Testis (tissue), 3 donors: Measurements from ENCODE around the gene ABCA4. TPM values are rescaled to one million over a fixed set of nuclear protein-coding genes. Genes with fewer than 3 reads are reported as not detected.

Experiments used
- DNase-seq: peaks from one replicate; pipeline ENCODE4 v3.0.0-alpha.2; 2019
- H3K27ac ChIP-seq, 2 donors: fragments of 200-600 bp; sonication (generic); one replicate each; pipeline ENCODE4 v1.5.1; 2019
- H3K27me3 ChIP-seq: fragments of 200-600 bp; sonication (generic); one replicate; pipeline ENCODE4 v1.5.1; 2019
- H3K36me3 ChIP-seq: fragments of 200-600 bp; sonication (generic); one replicate; pipeline ENCODE4 v1.5.1; 2017; ENCODE audit warnings: low read depth; ENCODE audit errors: missing control alignments
- H3K4me1 ChIP-seq: fragments of 200-600 bp; sonication (generic); one replicate; pipeline ENCODE4 v1.5.1; 2019
- H3K4me3 ChIP-seq, 2 donors: fragments of 200-600 bp; sonication (generic); one replicate each; pipeline ENCODE4 v1.5.1; 2017 to 2019
- H3K9me3 ChIP-seq: fragments of 200-600 bp; sonication (generic); one replicate; pipeline ENCODE4 v1.5.1; 2017
- CTCF ChIP-seq, 3 experiments: fragments of 450-650 bp in 2 of 3; fragments of 200-600 bp in 1 of 3; sonication (generic) in 1 of 3; IDR thresholded peaks; one replicate each; pipeline ENCODE4 v1.5.1; 2016 to 2019; ENCODE audit warnings: antibody characterized with exemption in 3 of 3, mild to moderate bottlenecking in 2 of 3, moderate library complexity in 1 of 3
- POLR2A ChIP-seq: fragments of 450-650 bp; IDR thresholded peaks from one replicate; pipeline ENCODE4 v1.6.1; 2017; ENCODE audit warnings: antibody characterized with exemption, mild to moderate bottlenecking, moderate library complexity
- WGBS, 2 donors: methylation state at CpG; one replicate each; pipeline ENCODE4 v1.1.5; 2018; 5-methylcytosine and 5-hydroxymethylcytosine counted together
- intact Hi-C: fragments of 100-400 bp; cut with DNase I; formaldehyde crosslinking; loops from one replicate; pipeline ENCODE4 v1.15.1; 2023; ENCODE audit warnings: low total_unique reads
- polyA plus RNA-seq: library from polyadenylated mRNA; stranded (reverse); fragments of 350-450 nt; fragmentation: Illumina TruSeq; extraction: RNeasy Lipid Tissue Mini Kit (QIAGEN cat#74804); gene quantifications from one replicate; pipeline ENCODE4 v1.2.3, GENCODE V29; 2014; ENCODE audit warnings: low read depth, low replicate concordance; ENCODE audit not compliant: insufficient read depth
- total RNA-seq, 2 donors: library from RNA; depleted of rRNA; stranded (reverse); fragments of >200 nt; gene quantifications; one replicate each; pipeline ENCODE4 v1.2.3, GENCODE V29; 2016

ABCA4 gene
- total and polyA plus RNA-seq, 3 donors from 2014 or later = 1.6 to 1.8 (median 1.8) TPM

DNA sequence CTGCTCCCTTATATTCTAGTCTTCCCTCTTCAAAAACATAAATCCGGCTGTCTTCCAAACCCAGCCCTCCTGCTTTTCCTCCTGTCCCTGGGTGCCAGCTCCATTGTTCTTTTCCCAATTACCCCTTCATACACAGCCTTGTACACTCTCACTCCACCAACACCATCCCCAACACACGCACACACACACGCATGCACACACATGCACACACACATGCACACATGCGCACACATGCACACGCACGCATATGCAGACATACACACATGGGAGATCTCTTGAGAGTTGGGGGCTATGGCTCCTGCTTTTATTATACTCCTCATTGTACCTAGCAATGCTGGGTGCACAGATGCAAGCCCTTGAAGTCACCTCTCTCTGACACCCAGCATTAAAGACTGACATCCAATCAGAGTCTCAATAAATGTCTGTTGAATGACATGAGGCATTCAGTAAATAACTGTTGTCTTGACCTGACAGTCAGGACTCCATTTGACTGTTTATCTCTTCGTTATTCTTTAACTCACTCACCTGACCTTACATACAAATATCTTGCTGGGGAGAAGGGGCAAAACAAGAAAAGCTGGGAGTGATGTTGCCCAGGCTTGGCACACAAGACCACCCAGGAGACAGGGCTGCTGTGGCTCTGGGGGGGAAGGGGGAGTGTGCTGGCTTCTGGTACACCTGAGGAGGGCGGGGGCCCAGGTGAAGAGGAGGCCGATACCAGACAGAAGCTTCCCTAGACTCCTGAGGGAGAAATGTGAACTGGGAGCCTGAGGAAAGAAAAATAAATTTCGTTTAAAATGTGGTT, 16.0 kb downstream of the ABCA4 start:
- DNase-seq = no peak
- intact Hi-C loops = no loop called here
- no peaks in the 10 kb centered on the region for H3K9me3 ChIP-seq
- no peaks in the 10 kb centered on the region for H3K27me3 ChIP-seq
- TF ChIP-seq POLR2A = no peak
- no peak for TF ChIP-seq CTCF (IDR thresholded peaks at IDR 0.05)
- no peak overlapping the region for H3K27ac ChIP-seq
- peaks cover 12% of the 10 kb centered on the region for H3K4me1 ChIP-seq
- no peaks in the 10 kb centered on the region for H3K36me3 ChIP-seq
- H3K4me3 ChIP-seq = no peak overlapping the region
- WGBS, 2 donors = 75% methylated on average over 10 of the region's 10 CpGs

GRCh38 chr1:94104127-94104684, 16.7 kb downstream of the ABCA4 start:
- Histone ChIP-seq H3K36me3 (no peaks in the 10 kb centered on the region), H3K4me3 (no peak overlapping the region), H3K27ac (no peak overlapping the region), H3K9me3 (no peaks in the 10 kb centered on the region), H3K27me3 (no peaks in the 10 kb centered on the region), H3K4me1 (peaks cover 12% of the 10 kb centered on the region)
- intact Hi-C loops = no loop called here
- 89 to 90% methylated on average over 9 of the region's 9 CpGs for WGBS, 2 donors
- no peak for DNase-seq
- TF ChIP-seq POLR2A (no peak), CTCF (IDR thresholded peaks at IDR 0.05) (no peak)

- H3K4me1 ChIP-seq = peaks cover 12% of the 10 kb centered on the region
- H3K4me3 ChIP-seq = no peak overlapping the region
- H3K27ac ChIP-seq = no peak overlapping the region
- intact Hi-C loops = no loop called here
- WGBS, 2 donors = 89 to 91% methylated on average over 4 of the region's 4 CpGs
- no peaks in the 10 kb centered on the region for H3K27me3 ChIP-seq
- H3K9me3 ChIP-seq = no peaks in the 10 kb centered on the region
- TF ChIP-seq CTCF (IDR thresholded peaks at IDR 0.05) = no peak
- TF ChIP-seq POLR2A = no peak
- no peak for DNase-seq
- H3K36me3 ChIP-seq = no peaks in the 10 kb centered on the region
Measured at GRCh38 chr1:94103608-94104007, 17.3 kb downstream of the ABCA4 start.

DNA sequence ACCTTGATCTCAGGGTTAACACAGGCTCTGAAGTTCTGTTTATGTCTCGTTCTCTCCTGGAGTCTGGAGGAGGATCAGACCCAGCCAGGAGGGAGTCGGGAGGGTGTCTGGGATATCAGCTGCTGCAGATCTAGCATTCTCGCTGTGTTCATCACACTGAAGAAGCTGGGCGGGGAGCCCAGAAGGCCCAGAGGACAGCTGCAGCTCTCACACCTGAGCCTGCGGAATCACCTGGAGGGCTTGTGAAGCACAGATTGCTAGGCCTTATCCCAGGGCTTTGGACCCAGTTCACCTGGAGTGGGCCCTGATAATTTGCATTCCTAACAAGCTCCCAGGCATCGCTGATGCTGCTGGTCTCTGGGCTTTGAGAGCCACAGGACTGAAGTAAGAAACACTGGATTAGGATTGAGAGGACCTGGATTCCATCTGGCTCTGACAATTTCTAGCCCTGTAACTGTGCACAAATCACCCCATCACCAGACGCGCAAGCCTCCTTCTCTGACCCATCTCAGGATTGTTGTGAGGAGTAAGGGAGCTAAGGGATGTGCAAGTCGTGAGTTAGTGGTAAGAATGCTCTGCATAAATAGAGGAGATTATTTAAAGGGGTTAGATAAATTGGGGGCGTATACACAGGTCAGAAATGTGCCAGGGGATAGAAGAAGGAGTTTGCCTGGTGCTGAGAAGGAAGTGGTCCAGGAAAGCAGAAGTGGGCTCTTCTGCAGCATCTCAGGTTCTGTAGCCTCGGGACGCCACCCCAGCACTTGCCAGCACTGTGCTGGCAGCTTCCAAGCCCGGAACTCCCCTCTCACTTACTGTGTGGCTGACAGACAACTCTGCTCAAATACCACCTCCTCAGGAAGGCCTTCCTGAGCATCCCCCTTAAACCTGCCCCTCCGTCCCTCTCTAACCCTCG, 19.1 kb downstream of the ABCA4 start:
- TF ChIP-seq CTCF (IDR thresholded peaks at IDR 0.05) (no peak), POLR2A (no peak)
- Histone ChIP-seq H3K4me1 (peaks cover 13% of the 10 kb centered on the region), H3K36me3 (no peaks in the 10 kb centered on the region), H3K27me3 (no peaks in the 10 kb centered on the region), H3K27ac (no peak overlapping the region), H3K4me3 (no peak overlapping the region), H3K9me3 (no peaks in the 10 kb centered on the region)
- intact Hi-C loops = no loop called here
- 72 to 80% methylated on average over 15 of the region's 15 CpGs for WGBS, 2 donors
- DNase-seq = no peak
